Middle frontal gyrus (tissue), 1 donor: ENCODE results near the gene HS3ST6.
"Not testable (repeated sequence)": the region's sequence is repeated elsewhere in the genome, so short reads cannot be mapped to it uniquely, and the experiment has no call there.

ENCODE experiments used
- DNase-seq: peaks from one replicate; pipeline ENCODE4 v3.0.0-alpha.2; 2015; ENCODE audit warnings: low spot score; ENCODE audit errors: extremely low spot score

The HS3ST6 gene

DNA sequence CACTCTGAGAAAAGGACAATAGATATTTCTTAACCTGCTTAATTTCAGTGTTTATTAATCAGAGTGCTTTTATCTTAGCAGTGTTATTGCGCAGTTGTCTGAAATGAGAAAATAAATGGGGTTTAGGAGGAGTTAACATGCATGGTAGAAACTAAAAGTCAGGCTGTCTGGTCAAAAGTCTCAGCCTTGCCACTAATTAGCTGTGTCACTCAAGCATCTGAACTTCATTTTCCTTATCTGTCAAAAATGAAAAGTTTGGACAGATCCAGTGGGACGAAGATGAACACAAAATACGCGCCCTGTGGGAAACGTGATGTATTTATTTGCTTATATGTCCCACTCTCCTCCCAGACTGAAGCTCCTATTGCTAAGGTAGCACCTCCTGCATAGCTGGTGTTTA lies 40.0 kb downstream of the HS3ST6 start:
- DNase-seq: no peak

DNA sequence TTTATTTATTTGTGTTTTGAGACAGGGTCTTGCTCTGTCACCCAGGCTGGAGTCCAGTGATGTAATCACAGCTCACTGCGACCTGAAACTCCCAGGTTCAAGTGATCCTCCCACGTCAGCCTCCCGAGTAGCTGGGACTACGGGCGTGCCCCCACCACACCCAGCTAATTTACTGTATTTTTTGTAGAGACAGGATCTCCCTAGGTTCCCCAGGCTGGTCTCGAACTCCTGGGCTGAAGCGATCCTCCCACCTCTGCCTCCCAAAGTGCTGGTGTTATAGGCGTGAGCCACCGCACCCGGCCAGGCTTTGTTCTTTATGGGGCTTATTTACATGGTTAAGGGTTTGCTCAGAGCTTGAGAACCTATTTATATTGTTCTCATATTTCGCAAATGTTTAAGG lies 40.4 kb downstream of the HS3ST6 start:
- DNase-seq: no peak

DNA sequence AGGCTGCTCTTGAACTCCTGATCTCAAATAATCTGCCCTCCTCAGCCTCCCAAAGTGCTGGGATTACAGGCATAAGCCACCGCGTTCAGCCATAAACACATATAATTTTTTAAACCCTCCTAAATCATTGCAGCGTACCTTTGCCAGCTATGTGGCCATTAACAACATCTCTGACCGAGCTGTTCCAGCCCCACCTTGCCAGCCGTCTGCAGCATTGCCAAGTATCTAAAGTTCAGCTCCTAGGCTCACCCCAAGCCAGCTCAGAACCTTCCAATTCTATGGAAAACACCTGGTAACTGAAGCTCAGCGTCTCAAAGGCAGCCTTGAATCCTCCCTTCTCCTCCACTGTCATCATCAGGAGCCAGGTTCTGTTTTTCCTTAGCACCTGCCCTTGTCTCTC lies 41.1 kb downstream of the HS3ST6 start:
- no peak for DNase-seq

DNA sequence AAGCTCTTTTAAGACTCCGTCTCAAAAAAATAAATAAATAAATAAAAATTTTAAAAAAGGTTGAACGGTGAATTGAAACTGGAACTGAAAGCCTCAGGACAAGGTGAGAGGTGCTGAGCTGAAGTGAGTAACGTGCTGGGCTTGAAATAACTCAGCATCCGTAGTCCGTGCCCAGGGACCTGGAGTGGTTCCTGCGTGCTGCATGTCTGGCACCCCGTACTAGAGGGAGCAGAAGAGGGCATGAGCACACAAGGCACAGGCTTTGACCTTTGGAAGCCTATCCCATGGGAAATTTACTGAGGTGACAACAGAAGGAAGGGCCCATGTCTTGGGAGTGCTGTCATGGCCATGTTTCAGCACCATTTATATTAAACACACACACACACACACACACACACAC lies 41.7 kb downstream of the HS3ST6 start:
- DNase-seq: no peak

DNA sequence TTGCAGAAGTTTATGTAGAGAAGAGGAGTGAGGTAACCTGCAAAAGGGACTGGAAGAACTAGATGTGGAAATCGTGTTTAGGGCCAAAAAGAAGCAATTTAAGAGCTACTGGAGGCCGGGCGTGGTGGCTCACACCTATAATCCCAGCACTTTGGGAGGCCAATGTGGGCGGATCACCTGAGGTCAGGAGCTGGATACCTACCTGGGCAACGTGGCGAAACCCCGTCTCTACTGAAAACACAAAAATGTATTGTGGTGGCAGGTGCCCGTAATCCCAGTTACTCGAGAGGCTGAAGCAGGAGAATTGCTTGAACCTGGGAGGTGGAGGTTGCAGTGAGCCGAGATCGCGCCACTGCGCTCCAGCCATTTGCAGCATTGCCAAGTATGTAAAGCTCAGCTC lies 42.1 kb downstream of the HS3ST6 start:
- DNase-seq: not testable (repeated sequence)

DNA sequence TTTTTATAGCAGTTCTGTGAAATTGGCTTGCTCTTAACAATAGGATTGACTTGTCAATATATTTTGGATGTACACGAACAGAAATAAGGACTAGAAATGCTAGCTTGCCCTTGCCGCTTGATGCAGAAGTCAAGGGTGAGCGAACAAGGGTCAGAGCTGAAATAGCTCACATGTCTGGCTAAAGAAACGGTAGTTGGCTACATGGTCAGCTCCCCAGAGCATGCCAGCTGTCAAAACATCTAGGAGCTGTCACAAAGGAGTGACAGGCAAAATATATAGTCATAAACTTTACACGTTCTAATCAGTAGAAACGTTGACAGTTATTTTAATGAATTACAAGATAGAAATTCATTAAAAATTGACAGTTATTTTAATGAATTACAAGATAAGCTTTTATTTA lies 43.4 kb downstream of the HS3ST6 start:
- DNase-seq: no peak

DNA sequence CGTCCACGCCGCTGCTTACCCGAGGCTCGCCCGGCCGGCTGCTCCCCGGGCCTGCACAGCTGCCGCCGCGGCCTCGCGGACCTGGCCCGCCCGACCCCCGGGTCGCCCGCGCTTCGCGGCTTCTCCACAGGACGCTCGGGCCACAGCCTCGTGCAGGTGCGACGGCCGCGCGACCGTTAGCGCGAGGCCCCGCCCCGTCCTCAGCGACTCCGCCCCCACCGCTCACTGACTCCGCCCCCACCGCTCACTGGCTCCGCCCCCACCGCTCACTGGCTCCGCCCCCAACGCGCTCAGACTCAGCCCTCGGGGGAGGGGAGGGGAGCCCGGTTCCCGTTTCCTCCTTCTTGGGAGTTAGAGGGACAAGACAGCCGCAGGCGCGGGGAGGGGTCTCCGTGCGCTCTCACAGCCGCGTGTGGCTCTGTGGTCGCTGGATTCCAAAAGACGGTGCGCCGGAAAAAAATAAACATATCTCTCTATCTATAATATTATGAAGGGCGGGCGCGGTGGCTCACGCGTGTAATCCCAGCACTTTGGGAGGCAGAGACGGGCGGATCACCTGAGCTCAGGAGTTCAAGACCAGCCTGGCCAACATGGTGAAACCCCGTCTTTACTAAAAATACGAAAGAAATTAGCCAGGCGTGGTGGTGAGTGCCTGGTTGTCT lies 46.1 kb downstream of the HS3ST6 start, which contains the start of gene MEIOB:
Gene MEIOB, minus strand, starts transcription at position 191 of the 662 bp plus-strand sequence. CDS start 3,989 bp downstream, outside the sequence.
- DNase-seq: no peak

DNA sequence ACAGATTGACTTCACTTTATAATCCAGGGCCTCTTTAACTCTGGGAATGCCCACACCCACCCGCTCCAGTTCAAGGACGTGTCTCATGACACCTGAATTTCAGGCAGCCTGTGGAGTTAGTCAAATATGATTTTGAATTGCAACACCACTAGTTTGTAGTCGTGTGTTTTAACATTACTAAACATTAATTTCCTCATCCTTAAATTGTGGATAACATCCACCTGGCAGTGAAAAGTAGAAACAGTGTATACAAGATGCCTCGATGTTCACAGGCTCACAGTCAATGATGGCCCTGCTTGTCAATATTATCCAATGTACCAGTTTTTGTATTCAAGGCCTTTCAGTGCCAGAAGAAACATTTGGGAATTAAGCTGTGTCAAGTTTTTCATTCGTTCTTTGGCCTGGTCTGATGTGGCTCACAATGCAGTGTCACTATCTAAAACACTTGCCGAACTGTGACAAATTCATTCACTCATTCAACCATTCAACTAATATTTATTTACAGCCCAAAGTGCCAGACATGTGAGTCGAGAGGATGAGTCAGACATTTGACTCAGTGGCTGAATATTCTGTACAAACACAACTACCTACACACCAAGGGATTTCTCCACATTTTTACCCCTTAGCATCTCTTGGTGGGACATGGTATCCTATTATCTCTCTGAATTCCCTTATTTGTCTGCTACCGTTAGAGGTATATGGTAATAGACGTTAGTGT lies 47.7 kb downstream of the HS3ST6 start:
- DNase-seq: no peak

DNA sequence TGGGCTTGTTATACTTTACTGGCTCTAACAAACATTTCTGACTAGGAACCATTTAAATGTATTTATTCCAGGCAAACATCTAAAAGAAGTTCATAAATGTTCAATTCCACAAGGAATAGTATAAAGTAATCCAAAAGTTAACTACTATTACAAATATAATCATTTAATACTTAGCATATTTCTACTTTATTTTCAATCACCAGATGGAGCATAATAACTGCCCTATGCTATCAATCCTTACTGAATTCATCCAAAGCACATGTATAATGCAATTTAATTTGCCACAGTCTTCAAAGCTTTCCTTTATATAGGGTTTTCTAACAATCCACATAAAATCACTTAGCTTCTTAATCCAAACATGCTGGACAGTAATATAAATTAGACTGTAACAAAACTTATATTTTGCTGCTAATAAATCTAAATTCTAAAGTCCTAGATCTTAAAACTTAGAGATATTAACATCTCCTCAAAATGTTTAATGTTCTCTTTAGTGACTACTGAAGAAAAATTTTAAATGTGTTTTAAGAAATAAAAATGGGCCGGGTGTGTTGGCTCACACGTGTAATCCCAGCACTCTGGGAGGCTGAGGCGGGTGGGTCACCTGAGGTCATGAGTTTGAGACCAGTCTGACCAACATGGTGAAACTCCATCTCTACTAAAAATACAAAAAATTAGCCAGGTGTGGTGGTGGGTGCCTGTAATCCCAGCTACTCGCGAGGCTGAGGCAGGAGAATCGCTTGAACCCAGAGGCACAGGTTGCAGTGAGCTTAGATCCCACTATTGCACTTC lies 52.1 kb downstream of the HS3ST6 start:
- no peak for DNase-seq

DNA sequence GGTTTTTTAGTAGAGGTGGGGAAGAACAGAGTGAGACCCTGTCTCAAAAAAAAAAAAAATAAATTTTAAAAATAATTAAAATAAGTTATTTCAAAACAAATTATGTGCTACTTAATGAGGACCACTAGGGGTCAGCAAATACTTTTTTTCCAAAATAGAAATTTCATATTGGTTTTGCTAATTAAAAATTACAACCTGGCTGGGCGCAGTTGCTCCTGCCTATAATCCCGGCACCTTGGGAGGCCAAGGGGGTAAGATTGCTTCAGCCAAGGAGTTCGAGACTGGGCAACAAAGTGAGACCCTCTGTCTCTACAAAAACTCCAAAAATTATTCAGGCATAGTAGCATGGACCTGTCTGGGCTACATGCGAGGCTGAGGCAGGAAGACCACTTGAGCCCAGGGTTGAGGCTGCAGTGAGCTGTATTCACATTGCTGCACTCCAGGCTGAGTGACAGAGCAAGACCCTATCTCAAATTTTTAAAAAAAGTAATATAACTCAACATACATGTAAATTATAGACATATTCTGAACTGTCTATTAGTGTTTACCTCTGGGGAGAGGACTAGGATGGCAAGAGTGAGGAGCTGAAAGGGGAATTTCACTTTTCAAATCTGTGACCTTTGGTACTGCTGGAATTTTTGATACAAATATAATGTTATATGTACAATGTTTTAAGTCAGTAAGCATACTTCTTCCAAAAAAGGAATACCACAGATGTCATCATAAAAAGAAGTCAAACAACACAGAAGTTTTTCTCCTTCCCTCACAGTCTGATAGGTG lies 54.3 kb downstream of the HS3ST6 start:
- no peak for DNase-seq

DNA sequence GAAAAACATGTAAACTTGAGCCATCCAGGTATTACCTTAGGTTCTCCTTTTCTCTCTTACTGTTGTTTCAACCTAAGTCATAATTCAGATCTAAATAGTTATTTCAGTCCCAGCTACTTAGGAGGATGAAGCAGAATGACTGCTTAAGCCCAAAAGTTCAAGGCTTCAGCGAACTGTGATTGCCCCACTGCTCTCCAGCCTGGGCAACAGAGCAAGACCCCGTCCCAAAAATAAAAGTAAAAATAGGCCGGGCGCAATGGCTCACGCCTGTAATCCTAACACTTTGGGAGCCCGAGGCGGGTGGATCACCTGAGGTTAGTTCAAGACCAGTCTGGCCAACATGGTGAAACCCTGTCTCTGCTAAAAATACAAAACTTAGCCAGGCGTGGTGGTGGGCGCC lies 55.8 kb downstream of the HS3ST6 start:
- no peak for DNase-seq

DNA sequence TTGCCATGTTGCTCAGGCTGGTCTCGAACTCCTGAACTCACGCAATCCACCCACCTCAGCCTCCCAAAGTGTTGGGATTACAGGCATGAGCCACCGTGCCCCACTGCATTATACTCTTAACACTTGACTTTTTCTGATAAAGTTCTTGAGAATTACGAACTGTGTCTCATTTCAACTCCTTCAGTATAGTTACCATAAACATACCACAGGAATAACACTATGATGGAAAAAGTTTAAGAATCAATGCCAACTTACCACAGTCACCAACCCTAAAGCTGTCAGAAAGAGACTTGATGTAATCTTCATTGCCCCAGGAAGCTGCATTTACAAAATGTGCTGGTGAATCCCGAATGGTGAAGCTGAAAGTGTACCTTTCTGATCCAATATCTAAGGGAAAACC lies 56.5 kb downstream of the HS3ST6 start:
- DNase-seq: no peak
